ENCODE results near the gene GSTO2.

The GSTO2 gene

DNA sequence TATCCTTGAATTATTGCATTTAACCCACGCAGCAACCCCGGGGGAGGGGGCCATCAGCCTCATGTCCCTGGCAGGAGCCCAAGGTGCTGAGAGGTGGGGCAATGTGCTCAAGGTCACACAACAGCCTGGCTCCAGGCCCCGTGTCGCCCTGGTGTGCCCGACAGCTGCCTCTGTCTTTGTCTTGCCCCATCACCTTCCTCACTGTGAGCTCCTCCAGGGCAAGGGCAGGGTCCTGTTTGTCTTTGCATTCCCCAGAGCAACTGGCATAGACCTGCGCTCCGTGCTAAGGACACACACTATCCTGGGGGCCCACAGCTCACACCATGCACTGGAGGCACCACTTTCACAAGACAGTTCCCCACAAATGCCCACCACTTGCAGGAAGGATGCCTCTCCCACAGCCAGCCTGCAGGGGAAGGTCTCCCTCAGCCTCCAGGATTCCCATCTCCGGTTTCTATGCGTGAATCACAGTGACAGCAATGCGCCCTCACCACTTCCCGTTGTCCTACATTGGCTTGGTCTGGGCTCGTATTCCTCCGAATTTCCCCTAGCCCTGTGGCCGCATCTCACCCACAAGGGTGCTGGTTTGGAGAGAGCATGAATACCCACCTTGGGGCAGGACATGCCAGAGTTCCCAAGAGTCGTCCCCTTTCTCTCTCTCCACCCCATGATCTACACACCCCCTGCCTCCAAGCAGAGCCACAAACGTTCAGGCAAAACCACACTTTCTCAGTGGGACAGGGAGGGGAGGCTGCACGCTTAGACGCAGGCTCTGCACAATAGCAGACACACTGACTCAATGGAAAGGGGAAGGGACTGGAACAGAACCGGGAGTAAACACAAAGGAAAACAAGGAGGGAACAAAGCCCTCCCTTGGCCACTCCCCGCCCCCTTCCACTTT, 59.0 kb downstream of the GSTO2 start:
- DNase-seq = no peak

DNA sequence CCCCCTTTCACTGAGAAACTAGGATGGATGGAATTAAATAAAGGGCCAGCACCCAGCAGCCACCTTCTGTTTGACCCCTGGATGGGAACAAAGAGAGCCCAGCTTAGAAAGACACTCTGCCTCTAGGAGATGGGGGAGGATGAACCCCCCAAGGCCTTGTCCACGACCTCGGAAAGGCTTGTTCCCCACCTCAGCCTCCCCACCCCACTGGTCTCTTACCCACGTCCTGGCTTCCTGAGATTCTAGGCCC, 59.6 kb downstream of the GSTO2 start:
- no peak for DNase-seq

DNA sequence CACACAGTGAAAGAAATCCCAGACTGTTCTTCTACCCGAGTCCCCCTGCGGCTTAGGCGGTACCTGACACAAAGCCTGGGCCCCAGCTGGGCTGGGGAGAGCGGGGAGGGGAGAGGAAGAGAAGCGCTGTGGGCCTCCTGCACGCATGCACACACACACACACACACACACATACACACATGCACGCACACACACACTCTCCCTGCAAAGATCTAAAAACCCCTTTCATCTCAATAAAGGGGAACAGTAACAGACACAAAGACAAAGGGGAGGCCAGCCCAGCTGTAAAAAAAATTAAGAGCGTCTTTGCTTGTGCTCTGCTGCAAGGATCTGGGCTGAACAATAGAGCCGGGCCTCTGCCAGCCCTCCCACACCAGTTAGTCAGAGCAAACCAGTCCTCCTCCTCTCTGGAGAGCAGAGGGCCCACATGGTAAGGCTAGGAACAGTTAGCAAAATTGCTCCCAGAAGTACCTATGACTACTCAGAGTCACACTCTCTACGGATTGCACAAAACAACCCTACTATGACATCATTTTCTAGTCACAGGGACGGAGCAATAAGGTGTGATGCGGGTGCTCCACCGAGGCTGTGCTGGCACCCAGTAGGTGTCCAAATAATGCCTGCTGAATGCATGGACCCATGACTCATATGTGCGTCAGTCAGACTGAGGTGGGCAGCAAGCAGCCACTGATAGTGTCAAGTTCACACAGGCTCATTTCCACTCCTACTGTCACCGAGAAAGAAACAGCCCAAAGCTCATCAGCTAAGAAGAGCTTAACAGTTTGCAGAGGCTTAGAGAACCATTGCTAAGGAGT, 60.1 kb downstream of the GSTO2 start:
- peak; percentile 90 for DNase-seq

DNA sequence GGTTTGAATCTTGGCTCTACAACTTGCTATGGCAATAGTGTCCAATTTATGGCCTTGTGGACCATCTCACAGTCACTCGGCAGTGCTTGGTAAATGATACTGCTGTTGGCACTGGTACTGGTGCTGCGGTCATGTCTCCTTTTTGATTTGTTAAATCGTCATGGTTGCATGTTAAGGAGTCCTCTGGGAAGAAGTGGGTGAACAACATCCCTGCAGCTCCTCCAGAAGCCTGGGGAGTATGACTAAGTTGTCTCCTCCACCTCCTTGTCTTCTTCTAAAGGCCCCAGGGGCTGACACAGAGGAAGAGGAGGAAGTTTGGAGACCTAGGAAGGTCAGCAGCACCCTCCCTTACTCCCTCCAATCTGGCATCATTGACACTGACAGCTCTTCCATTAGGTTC, 60.8 kb downstream of the GSTO2 start:
- no peak for DNase-seq

DNA sequence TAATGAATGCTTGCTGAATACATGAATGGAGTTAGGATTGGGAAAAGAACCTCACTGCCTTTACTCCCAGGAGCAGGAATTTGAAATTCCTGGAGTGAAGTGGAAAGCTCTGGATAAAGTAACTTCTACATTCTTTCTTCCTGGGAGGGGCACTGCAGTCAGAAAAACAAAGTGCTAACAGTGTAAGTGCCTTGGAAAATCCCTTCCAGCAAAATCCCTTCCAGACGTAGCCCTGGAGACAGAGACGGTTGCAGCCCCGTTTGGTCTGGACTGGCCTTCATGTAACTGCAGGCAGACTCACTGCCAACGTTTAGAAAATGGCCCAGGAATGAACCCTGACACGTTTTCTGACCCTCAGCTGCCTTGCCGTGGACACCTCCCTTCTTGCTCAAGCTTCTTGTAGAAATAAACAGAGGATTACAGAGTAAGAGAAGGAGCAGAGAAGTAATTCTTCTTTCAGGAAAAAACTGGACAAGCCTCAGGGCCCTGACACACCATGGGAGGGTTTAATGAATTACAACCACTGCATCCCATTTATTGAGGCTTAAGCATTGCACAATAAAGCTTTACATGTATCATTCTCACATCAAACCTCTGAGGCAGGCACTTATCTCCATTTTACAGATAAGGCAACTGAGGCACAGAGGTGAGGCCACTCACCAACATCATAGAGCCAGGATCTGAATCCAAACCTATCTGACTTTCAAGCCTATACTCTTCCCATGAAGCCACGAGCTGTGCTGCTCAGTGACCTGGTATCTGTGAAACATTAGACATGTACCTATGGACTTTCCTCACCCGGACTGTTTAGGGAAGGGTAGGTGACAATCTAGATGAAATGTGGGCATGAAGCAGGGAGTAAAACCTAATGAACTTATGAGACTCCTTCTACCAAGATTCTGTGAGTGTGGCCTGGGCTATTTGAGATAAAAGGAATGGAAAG, 61.5 kb downstream of the GSTO2 start:
- DNase-seq = no peak

DNA sequence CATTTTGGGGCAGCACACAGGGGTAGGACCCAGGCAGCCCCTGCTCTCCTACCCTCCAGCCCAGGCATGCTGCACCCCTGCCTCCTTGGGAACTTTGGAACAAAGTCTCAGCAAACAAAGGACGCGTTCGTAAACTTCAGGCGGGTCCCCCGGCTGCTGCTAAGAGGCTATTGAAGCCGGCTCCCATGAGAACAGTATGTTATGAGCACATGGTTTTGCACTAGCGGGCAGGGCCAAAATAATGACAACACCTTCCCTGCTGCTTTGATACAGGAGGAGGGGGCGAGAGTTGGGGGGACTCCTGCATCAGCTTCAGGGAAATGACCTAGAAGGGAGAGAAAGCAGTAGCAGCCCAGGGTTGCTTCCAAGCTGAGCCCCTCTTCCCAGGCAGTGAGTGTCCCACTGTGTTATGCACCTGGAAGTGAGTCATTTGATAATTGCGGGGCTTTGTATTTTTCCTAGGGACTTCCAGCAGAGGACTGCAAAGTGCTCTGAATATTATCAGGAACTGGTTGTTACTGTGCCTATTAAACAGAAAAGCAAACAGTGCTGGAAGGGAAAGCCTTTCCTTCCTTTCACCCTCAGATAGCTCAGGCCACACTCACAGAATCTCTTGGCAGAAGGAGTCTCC, 62.3 kb downstream of the GSTO2 start:
- DNase-seq = no peak

DNA sequence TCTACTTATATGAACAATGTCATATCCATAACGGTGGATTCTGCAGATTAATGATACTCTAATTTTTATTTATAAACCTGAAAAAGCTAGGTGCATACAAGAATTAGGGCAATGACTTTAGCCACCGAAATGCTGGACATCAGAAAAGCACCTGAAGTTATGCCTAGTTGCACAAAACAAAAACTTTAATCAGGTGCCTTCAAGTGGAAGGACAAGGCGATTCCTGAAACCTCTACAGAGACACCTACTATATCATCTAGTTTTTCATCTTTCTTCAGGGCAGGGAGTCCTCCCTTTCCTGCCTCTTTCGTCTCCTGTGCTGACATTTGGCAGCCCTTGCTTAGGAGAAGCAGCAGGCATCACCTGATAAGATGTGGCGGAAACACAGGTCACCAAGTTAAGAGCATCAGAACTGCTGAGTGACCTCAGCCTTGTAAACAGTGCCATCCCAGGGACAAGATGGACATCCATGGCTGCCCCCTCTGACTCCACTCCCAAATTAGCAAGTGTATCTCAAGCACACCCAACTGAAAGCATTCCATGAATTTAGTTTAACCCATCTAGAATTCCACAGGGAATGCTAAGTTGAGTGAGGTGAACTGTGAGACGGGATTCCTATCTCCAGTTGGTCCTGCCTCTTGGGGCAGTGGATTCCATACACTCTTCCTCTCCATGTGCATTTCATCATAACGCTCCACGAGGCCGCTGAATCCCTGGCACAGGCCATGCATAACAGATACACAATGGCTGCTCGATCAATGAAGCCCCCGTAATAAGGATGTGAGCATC, 63.5 kb downstream of the GSTO2 start:
- no peak for DNase-seq

DNA sequence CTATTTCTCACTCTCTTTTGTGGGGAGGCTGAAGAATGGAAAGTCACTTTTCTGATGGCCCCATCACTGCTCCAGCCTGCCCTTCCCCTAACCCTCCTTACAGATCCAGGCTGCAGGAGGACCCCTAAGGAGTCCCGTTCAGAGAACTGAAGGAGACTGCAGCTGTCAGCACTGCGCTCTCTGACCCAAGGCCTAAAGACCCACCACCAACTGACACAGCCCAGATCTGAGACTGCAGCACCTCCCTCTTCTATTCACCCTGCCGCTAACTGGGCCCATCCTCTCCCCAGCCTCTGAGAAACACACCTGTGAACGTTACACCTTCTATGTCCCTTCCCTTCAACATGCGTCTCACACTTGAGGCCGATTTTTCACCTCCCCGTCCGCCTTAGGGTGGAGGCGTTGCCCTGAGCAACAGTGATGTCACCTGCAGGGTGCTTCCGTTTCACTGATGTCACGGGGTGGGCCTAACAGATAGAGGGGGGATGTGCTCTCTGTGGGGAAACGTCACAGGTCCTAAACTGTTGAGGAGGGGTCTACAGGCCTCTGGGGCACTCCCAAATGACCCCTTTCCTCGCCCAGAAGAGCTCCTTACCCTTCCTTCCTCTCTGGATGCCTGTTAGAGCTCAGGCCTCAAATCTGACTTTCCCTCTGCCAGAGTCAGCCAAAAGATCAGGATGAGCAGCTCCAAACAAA, 64.2 kb downstream of the GSTO2 start:
- peak; percentile 51 for DNase-seq

DNA sequence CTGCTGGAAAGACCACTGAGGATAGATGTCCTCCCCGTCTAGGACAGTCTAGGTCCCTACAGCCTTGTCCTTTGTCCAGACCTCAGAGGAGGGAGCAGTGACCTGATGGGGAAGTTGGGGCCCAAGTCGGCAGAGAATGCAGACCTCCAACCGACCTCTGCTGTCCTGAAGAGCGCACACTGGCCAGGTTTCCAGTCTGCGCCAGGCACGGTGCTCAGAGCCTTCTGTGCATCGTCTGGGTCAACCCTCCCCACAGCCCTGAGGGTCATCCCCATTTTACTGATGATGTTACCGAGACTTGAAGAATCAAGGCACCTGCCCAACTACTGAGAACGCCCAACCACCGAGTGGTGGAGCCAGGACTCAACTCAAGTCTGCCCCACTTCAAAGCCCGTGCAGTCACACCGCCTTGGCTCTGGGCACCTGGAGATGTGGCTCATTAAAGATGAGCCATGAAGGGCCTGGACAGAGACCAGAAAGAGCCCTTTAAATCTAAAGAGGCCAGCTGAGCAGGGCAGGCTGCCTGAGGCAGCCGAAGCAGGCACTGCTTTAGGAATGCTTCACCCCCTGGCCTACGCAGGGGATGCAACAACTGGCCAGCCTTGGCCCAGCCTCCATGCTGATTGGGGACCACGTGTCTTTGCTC, 64.9 kb downstream of the GSTO2 start:
- no peak for DNase-seq

DNA sequence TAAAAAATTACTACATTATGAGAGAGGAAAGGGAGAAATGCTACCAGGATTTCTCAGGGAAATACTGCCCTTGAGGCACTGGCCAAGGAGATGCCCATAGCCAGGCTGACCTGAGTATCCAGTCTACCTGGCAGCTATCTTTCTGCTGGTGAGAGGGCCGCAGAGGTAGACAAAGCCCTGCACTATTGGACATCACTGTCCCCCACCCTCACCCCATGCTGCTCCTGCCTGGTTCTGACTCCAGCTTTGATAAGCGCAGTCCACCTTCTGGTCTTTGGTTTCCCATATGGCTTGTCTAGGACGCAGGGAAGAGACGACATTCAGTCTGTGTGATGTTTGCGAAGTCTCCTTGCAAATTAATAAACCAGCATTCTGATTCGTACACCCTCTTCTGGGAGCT, 65.6 kb downstream of the GSTO2 start:
- DNase-seq = no peak

DNA sequence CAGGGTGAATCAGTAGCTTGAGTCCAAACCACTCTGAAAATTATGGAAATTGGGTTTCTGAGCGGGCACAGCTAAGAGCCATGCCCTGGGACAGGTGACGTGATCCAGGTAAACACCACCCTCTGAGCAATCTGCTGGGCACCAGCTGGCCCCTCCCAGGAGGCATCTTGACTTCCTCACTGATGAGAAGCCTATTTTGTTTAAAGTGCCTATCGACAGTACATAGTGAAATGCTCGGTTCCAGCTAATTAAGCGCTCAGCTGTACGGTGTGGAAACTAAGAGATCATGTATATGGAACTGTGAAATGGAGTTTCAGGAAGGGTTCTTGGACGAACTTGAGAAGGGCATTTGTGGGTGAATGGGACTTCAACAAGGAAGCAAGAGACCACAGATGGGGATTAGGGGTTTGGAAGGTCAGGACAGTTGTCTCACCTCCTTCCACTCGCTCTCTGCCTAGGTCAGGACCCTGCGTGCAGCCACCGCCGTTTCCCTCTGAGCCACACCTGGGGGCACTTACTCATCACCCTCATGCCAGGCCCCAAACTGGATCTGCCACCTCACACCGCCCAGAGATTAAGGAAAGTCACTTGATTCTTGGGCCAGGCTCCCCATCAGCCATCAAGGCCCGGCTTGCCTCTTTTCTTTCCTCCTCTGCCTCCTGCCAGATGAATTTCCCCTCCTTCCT, 66.1 kb downstream of the GSTO2 start:
- peak; percentile 4 for DNase-seq

DNA sequence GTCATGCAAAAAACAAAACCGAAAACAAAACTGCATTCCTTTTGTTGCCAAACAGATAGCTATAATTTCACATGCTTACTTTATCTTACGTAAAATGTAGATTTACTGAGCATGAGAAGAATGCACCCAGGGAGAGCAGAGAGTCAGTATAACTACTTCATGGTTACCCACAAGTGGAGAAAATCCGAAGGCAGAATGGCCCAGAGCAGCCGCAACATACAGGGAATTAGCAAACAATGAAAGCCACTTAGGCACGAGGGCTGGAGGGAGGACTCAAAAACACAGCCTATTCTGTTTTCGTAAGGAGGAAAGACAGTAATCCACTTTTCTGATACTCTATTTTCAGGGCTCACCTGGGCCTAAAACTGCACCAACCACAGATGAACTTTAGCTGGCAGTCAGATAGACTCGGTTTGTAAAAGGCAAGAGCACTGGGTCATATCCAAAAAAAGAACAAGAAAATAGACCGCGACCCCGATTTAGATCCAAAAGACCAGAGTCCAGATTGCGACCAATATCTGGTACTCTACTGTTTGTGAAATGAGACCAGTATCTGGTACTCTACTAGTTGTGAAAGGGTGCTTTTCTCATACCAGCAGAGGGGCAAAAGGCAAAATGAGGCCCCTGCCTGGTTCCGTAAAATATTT, 68.0 kb downstream of the GSTO2 start:
- no peak for DNase-seq

DNA sequence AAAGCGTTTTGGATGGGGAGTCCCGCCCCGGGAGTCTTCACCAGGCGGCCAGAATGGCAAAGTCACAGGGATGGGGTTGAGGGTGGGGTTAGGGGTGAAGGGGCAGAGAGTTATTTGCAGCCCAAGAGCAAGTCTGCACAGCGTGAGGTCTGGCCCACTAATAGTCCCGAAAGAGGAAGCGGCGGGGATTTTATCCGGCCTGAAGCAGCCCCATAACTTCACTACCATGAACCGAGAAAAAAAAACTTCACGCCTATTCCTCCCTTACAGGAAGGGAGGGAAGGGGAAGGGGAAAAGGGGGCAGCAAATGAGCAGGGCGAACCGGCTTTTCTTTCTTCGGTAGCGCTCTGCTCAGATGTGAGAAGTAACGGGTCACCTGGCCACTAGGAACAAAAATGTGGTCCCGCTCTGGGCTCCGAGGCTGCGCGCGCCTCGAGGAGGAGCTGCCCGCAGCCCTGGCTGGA, 68.6 kb downstream of the GSTO2 start:
- DNase-seq = no peak

DNA sequence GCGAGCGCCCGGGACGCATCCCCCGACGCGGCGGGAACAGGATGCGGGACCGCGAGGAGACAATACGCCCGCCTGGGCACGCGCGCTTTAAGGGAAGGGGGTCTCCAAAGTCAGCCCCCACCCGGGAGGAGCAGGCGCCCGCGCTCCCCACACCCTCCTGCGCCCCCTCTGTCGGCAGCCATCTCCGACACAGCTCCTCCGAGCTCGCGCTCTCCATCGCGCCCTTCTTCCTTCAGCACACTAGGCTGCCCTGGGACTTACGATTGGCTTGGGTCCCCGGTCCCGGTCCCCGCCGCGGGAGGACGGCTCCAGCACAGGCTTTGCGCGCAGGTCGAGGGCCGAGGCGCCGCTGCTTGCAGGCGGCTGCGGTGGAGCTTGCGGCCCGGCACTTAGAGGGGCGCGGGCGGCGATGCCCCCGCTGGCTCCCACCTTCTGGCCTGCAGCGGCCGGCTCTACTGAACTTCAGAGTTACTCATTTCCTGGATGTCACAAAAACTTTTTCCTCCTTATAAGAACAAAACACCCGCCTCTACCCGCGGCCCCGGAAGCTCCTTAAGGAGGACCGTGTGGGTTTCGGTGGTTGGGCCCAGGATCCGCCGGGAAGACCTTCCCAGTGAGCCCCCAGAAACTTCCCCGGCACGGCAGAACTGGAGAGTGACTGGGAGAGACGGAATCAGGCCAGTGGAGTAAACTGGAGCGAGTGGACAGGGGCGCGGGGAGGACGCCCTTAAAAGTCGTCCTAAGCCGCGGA, 69.2 kb downstream of the GSTO2 start, which contains the start of gene ITPRIP:
Gene ITPRIP, minus strand, starts transcription at position 481 of the 751 bp plus-strand sequence. CDS start 22,414 bp downstream, outside the sequence.
- peak; percentile 76 for DNase-seq

DNA sequence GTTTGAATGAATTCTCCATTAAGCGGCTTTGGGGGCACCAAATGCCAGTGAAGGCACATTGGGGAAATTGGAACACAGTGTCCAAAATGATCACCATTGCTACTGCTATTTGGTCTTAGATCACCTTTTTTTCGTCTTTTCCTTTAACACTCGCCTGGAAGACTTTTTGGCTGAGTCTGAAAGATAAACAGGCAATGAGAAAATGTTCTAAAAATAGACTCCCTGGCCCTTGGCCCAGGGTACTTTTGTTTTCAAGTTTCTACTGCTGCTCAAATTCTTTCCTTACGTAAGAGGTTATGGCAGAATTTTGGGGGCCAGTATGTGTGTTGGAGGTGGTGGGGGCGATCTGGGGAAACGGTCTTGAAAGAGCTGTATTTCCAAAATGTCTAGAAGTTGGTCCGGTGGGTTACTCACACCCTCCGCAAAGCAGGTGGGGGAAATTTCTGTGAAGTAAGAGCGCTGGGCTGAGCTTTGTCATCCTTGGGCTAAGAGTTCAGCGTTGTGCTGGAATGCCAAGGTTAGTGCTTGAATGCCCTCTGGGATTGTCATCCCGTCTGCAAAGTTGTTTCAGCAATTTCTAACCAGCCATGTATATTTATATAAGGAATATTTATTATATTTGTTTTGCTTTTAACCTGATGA, 70.6 kb downstream of the GSTO2 start:
- DNase-seq = no peak

DNA sequence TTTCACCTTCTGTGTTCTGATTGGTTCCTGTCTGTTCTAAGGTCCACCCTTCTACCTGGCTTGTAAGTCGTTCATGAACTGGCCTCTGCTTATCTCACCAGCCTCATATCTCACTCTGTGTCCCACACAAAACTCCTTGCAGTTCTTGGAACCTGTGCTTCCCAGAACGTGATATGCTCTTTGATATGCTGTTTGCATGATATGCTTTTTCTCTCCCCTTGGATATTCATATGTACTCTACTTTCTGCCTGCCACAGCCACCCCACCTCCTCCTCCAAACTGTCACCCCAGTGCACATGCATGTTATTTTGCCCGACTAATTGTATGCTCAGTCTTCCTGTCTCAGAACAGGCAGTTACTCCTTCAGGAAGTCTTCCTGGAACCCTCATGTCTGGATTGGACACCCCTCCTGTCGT, 71.1 kb downstream of the GSTO2 start:
- DNase-seq = no peak

DNA sequence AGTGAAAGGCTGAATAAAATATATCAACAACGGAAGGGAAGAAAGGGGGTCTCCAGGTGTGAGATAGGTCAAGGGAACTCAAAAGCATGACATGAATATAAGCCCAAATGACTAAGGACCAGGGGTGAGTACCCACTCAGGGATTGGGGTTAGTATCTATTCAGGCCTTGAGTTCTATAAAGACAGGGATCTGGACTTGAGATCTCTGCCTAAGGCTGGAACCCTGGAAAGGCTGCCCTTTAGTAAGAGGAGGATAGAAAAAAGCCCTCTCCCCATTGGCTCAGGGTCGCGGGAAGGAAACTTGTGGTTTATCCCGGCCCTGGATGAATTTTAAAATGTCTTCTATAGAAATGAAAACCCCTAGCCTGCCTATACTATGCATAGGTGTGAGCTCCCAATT, 71.7 kb downstream of the GSTO2 start:
- DNase-seq = no peak

DNA sequence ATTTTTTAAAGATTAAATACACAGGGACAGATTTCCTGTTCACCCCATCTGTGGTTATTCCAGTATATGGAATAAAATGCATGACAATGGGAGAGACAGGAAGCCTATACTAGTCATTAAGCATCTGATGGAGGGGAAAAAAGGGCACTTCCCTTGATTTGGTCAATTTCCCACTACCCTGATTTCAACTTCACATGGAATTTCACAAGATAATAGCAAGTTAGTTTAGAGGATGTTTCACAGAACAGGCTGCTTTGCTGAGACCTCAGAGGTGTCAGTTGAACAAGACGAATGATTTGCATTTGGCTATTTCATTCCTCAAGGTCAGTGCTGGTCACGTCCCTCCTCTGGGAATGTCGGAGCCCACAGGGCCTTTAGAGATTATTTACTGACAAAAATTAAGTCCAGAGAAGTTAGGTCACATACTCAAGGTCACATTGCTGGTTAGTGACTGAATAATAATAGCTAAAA, 74.0 kb downstream of the GSTO2 start:
- DNase-seq = no peak
